PC-3 (cell line): ENCODE measurements around the gene TBC1D30. TPM values are rescaled to one million over a fixed set of nuclear protein-coding genes. Genes with fewer than 3 reads are reported as not detected.

Experiments used
- ATAC-seq: fragments of 200-7000 bp; cut with Tn5 transposase; 2 replicates; pipeline ENCODE4 v1.9.1; 2020; ENCODE audit warnings: mild to moderate bottlenecking, moderate library complexity
- BruUV-seq: library from RNA; stranded (reverse); fragments of 400-500 nt; replicated peaks from 2 replicates; lab custom pipeline; 2021; lab: Mats Ljungman, UMichigan
- CTCF ChIA-PET: fragments of 300-600 bp; sonication (Branson Sonifier 250); formaldehyde crosslinking; loops from one replicate; lab custom pipeline; 2022; ENCODE audit warnings: antibody characterized with exemption; lab: Charles Lee
- POLR2A ChIA-PET: fragments of 300-600 bp; sonication (Branson Sonifier 250); formaldehyde crosslinking; loops from one replicate; lab custom pipeline; 2022; ENCODE audit warnings: antibody characterized with exemption; ENCODE audit not compliant: unreplicated experiment; lab: Charles Lee
- DNase-seq: peaks from one replicate; pipeline ENCODE4 v3.0.0-alpha.2; 2015
- H2AFZ ChIP-seq: fragments of 300-600 bp; sonication (generic); 2 replicates; pipeline ENCODE4 v1.6.0; 2016; ENCODE audit warnings: antibody characterized with exemption, low read length
- H3F3A ChIP-seq: fragments of 300-600 bp; sonication (generic); one replicate; pipeline ENCODE4 v1.6.0; 2017; ENCODE audit warnings: antibody characterized with exemption, low read length, control low read depth, mild to moderate bottlenecking; ENCODE audit not compliant: unreplicated experiment
- H3K27ac ChIP-seq: fragments of 300-600 bp; sonication (generic); 2 replicates; pipeline ENCODE4 v1.5.1; 2016; ENCODE audit warnings: mild to moderate bottlenecking, low read length
- H3K27me3 ChIP-seq: fragments of 300-600 bp; sonication (generic); 2 replicates; pipeline ENCODE4 v1.6.1; 2016; ENCODE audit warnings: low read length, mixed read lengths
- H3K36me3 ChIP-seq: fragments of 300-600 bp; sonication (generic); 2 replicates; pipeline ENCODE4 v1.6.1; 2016; ENCODE audit warnings: low read depth, mixed run types, low read length, mixed read lengths
- H3K4me1 ChIP-seq: fragments of 300-600 bp; sonication (generic); 2 replicates; pipeline ENCODE4 v1.5.1; 2016; ENCODE audit warnings: low read length; ENCODE audit not compliant: insufficient read depth
- H3K4me2 ChIP-seq: fragments of 300-600 bp; sonication (generic); 2 replicates; pipeline ENCODE4 v1.6.0; 2016; ENCODE audit warnings: low read length
- H3K4me3 ChIP-seq: fragments of 300-600 bp; sonication (generic); 2 replicates; pipeline ENCODE4 v1.5.1; 2016; ENCODE audit warnings: mild to moderate bottlenecking, low read length, mixed read lengths
- H3K79me2 ChIP-seq: fragments of 300-600 bp; sonication (generic); 2 replicates; pipeline ENCODE4 v1.6.1; 2017; ENCODE audit warnings: low read length, mixed read lengths
- H3K9ac ChIP-seq: fragments of 300-600 bp; sonication (generic); 2 replicates; pipeline ENCODE4 v1.6.0; 2016; ENCODE audit warnings: mild to moderate bottlenecking, low read length
- H3K9me2 ChIP-seq: fragments of 300-600 bp; sonication (generic); replicated peaks from 2 replicates; pipeline ENCODE4 v1.6.1; 2016; ENCODE audit warnings: mixed run types, low read length, mixed read lengths
- H3K9me3 ChIP-seq: fragments of 300-600 bp; sonication (generic); 2 replicates; pipeline ENCODE4 v1.6.1; 2016; ENCODE audit warnings: low read length, mixed read lengths
- H4K20me1 ChIP-seq: fragments of 300-600 bp; sonication (generic); 2 replicates; pipeline ENCODE4 v1.6.1; 2016; ENCODE audit warnings: low read length, mixed read lengths
- CTCF ChIP-seq: fragments of 300-600 bp; sonication (generic); conservative IDR thresholded peaks from 2 replicates; pipeline ENCODE4 v1.5.1; 2017; ENCODE audit warnings: antibody characterized with exemption, low read depth, mild to moderate bottlenecking, low read length
- EZH2 ChIP-seq: fragments of 300-600 bp; sonication (generic); IDR thresholded peaks from one replicate; pipeline ENCODE4 v1.6.1; 2017; ENCODE audit warnings: antibody characterized with exemption, mild to moderate bottlenecking, low read length; ENCODE audit not compliant: unreplicated experiment
- EZH2phosphoT487 ChIP-seq: fragments of 300-600 bp; sonication (generic); IDR thresholded peaks from 2 replicates; pipeline ENCODE4 v1.6.1; 2018; ENCODE audit warnings: mild to moderate bottlenecking, antibody characterized with exemption, low read length, borderline replicate concordance
- intact Hi-C: fragments of 100-400 bp; cut with micrococcal nuclease; formaldehyde crosslinking; loops from 2 replicates; pipeline ENCODE4 v1.9.0; 2023
- total RNA-seq: library from RNA; depleted of rRNA; stranded (reverse); fragments of >200 nt; gene quantifications from 2 replicates; pipeline ENCODE4 v1.2.3, GENCODE V29; 2014

Gene TBC1D30
- total RNA-seq, 1 experiment from 2014 or later: 16.8 TPM

DNA sequence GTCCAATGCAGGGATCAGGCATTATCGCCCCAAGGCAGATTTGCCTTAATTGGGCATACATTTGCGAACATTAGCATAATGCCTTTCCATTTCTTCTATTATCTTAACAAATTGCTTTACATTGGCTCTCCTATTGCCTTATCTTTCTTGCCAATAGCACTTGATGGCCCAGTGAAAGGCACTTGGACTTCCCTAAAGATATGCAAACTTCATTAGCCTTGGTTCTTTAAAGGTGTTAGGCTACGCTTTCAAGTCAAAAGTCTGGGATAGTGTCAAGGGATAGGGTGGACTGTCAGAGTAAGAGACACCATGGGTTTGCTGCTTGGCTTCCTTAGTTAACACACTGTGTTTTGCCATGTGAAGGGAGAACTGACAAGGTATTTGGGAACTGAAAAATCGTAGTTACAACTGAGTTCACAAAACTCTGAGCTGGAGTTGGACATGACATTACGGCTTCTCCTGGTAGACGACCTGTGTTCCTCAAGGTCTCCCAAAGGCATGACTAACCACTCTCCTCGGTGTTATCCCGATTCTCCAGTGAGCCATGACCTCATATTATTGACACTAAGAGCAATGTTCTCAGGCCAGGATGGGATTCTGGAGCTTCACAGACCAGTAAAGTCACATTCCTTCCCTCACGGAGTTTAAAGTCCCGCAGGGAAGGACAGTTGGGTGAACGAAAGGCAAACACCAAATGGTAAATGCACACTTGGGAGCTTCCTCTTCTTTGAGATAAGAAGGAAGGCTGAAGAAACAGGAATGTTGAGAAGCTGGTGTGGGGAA, 65.2 kb downstream of the TBC1D30 start:
- no TSS peak for BruUV-seq
- Histone ChIP-seq H3K79me2 (no peaks in the 10 kb centered on the region), H4K20me1 (no peaks in the 10 kb centered on the region), H3K4me3 (peak overlapping the region; percentile 2; the same call in 1 of the 2 replicates), H3K27ac (0 out of 2 replicates have a peak overlapping the region, but pooled peaks have one; percentile 6), H2AFZ (peak overlapping the region; percentile 10), H3K4me1 (peaks cover 40% of the 10 kb centered on the region), H3F3A (peaks cover 5% of the 10 kb centered on the region), H3K36me3 (no peaks in the 10 kb centered on the region), H3K27me3 (no peaks in the 10 kb centered on the region), H3K9me3 (no peaks in the 10 kb centered on the region), H3K9ac (no peak overlapping the region), H3K9me2 (no peaks in the 10 kb centered on the region), H3K4me2 (peak overlapping the region; percentile 54)
- ATAC-seq (no peak; the same call in 1 of the 2 replicates), DNase-seq (peak; percentile 91)
- ChIA-PET CTCF (interaction anchor here (0.9 to 2.6 kb wide), 2 partner anchors 88 to 93 kb away, joined by 6 to 17 read pairs; no protein-coding TSS in a partner anchor), POLR2A (interaction anchor here (0.5 to 0.6 kb wide), 3 partner anchors 83 to 935 kb away, joined by 3 to 6 read pairs (median 5); partner anchors contain the start of gene HMGA2)
- intact Hi-C loops: loop anchor here (2.0 to 5.0 kb wide), 3 partner anchors 343 to 1217 kb away; no protein-coding TSS in a partner anchor
- no peak for TF ChIP-seq EZH2phosphoT487
- no peak for TF ChIP-seq EZH2
- TF ChIP-seq CTCF: no peak

DNA sequence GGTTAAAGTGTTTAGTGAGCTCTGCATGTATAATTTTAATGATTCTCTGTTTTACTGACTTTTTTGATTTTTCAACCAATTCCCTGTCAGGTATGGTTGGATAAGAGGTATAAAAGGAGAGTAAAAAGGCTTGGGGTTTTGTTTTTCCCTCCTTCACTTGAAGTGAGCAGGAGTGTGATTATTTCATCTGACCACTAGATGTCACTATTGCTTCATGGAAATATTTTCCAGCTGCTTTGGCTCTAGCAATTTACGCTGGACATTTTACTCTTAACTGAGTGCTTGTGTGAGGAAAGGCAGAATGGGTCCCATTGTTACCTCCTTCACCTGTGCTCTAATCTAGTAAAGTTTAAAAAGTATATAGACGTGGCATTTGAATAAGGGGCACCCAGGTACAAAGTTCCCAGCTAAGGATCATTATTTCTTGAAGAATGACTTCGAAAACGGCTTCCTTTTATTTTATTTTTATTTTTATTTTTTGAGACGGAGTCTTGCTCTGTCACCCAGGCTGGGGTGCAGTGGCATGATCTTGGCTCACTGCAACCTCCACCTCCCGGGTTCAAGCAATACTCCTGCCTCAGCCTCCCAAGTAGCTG, 66.5 kb downstream of the TBC1D30 start:
- no peaks in the 10 kb centered on the region for H3K9me3 ChIP-seq
- POLR2A ChIA-PET: interaction anchor here (0.6 kb wide), 1 partner anchor 221 kb away, joined by 10 read pairs; no protein-coding TSS in a partner anchor
- no peak overlapping the region for H3K4me3 ChIP-seq
- CTCF ChIA-PET: interaction anchor here (1.0 to 2.6 kb wide), 3 partner anchors 90 to 341 kb away, joined by 3 to 17 read pairs (median 5); no protein-coding TSS in a partner anchor
- no peak overlapping the region for H2AFZ ChIP-seq
- H3K9me2 ChIP-seq: no peaks in the 10 kb centered on the region
- peaks cover 51% of the 10 kb centered on the region for H3K4me1 ChIP-seq
- peak overlapping the region; percentile 54 for H3K4me2 ChIP-seq
- H3F3A ChIP-seq: peaks cover 9% of the 10 kb centered on the region
- ATAC-seq: peak; percentile 16
- DNase-seq: peak; percentile 88
- H3K79me2 ChIP-seq: no peaks in the 10 kb centered on the region
- TF ChIP-seq EZH2: no peak
- peak; percentile 82 for TF ChIP-seq CTCF
- H3K27me3 ChIP-seq: no peaks in the 10 kb centered on the region
- H3K27ac ChIP-seq: no peak overlapping the region
- no peak overlapping the region for H3K9ac ChIP-seq
- intact Hi-C loops: loop anchor here (1.0 to 5.0 kb wide), 5 partner anchors 216 to 1216 kb away; no protein-coding TSS in a partner anchor
- H4K20me1 ChIP-seq: no peaks in the 10 kb centered on the region
- BruUV-seq: no TSS peak
- no peaks in the 10 kb centered on the region for H3K36me3 ChIP-seq
